Stomach smooth muscle (tissue), 2 donors: Measurements from ENCODE around the gene VARS1.
"Not testable (repeated sequence)": the region's sequence is repeated elsewhere in the genome, so short reads cannot be mapped to it uniquely, and the experiment has no call there.

Experiments used
- H3K27ac ChIP-seq: one replicate; pipeline ENCODE4 v1.7.0; 2013; ENCODE audit warnings: mild to moderate bottlenecking, low read length, inconsistent platforms
- H3K27me3 ChIP-seq, 2 donors: one replicate each; pipeline ENCODE4 v1.7.0; 2013; ENCODE audit warnings: low read length in 2 of 2; ENCODE audit not compliant: insufficient read depth in 2 of 2, control insufficient read depth in 1 of 2
- H3K36me3 ChIP-seq, 2 donors: one replicate each; pipeline ENCODE4 v1.7.0; 2013; ENCODE audit warnings: low read length in 2 of 2; ENCODE audit not compliant: control insufficient read depth in 2 of 2, insufficient read depth in 2 of 2
- H3K4me1 ChIP-seq: one replicate; pipeline ENCODE4 v1.7.0; 2013; ENCODE audit warnings: low read length; ENCODE audit not compliant: control insufficient read depth, insufficient read depth
- H3K4me3 ChIP-seq, 2 donors: one replicate each; pipeline ENCODE4 v1.7.0; 2013; ENCODE audit warnings: low read length in 2 of 2
- H3K9ac ChIP-seq, 2 donors: one replicate each; pipeline ENCODE4 v1.7.0; 2013; ENCODE audit warnings: low read length in 2 of 2, mild to moderate bottlenecking in 1 of 2
- H3K9me3 ChIP-seq, 2 donors: one replicate each; pipeline ENCODE4 v1.7.0; 2013; ENCODE audit warnings: low read length in 2 of 2; ENCODE audit not compliant: control insufficient read depth in 2 of 2
- donor health status: healthy.
- donor health status: Pancreatic carcinoma.

The VARS1 gene

GRCh38 chr6:31834367-31835250 lies 39.1 kb upstream of the VARS1 start:
- Histone ChIP-seq H3K9ac (peak overlapping the region; percentile 94 to 97), H3K27me3 (no peaks in the 10 kb centered on the region), H3K27ac (peak overlapping the region; percentile 93), H3K36me3 (peaks cover 14 to 20% of the 10 kb centered on the region in 2 donors), H3K9me3 (no peaks in the 10 kb centered on the region), H3K4me3 (peak overlapping the region; percentile 97 to 100), H3K4me1 (peaks cover 42% of the 10 kb centered on the region)

GRCh38 chr6:31831350-31832215 lies 36.0 kb upstream of the VARS1 start:
- Histone ChIP-seq H3K9me3 (no peaks in the 10 kb centered on the region), H3K4me1 (peaks cover 29% of the 10 kb centered on the region), H3K36me3 (no peaks in the 10 kb centered on the region), H3K27me3 (no peaks in the 10 kb centered on the region), H3K9ac (peak overlapping the region in 1 of 2 donors; percentile 84), H3K27ac (no peak overlapping the region), H3K4me3 (peak overlapping the region; percentile 80 to 95)

GRCh38 chr6:31830886-31831335 lies 35.4 kb upstream of the VARS1 start:
- H3K36me3 ChIP-seq, result no peaks in the 10 kb centered on the region
- no peaks in the 10 kb centered on the region for H3K27me3 ChIP-seq
- peak overlapping the region; percentile 80 to 95 for H3K4me3 ChIP-seq
- peak overlapping the region; percentile 37 for H3K27ac ChIP-seq
- peak overlapping the region; percentile 62 to 84 for H3K9ac ChIP-seq
- peaks cover 26% of the 10 kb centered on the region for H3K4me1 ChIP-seq
- no peaks in the 10 kb centered on the region for H3K9me3 ChIP-seq

- H3K9me3 ChIP-seq, result no peaks in the 10 kb centered on the region
- peak overlapping the region; percentile 74 to 85 for H3K9ac ChIP-seq
- peak overlapping the region; percentile 80 to 95 for H3K4me3 ChIP-seq
- no peaks in the 10 kb centered on the region for H3K27me3 ChIP-seq
- H3K27ac ChIP-seq, result peak overlapping the region; percentile 46
- no peaks in the 10 kb centered on the region for H3K36me3 ChIP-seq
- H3K4me1 ChIP-seq, result peaks cover 21% of the 10 kb centered on the region
Measured at GRCh38 chr6:31829633-31830283, 34.2 kb upstream of the VARS1 start.

- H3K36me3 ChIP-seq, result no peaks in the 10 kb centered on the region
- no peaks in the 10 kb centered on the region for H3K27me3 ChIP-seq
- H3K4me3 ChIP-seq, result peak within 1 kb of the TSS; percentile 83 to 84
- H3K9ac ChIP-seq, result peak within 1 kb of the TSS; percentile 86 to 90
- H3K4me1 ChIP-seq, result peaks cover 31% of the 10 kb centered on the region
- no peaks in the 10 kb centered on the region for H3K9me3 ChIP-seq
- peak within 1 kb of the TSS; percentile 97 for H3K27ac ChIP-seq
Measured at GRCh38 chr6:31827286-31828079, 31.9 kb upstream of the VARS1 start, which contains the start of gene HSPA1B. Gene HSPA1B (plus strand): TSS chr6:31827738. CDS start chr6:31827951, 213 bp downstream.

- H3K4me3 ChIP-seq, result peak overlapping the region; percentile 58 to 83
- H3K9ac ChIP-seq, result peak overlapping the region; percentile 81 to 90
- H3K4me1 ChIP-seq, result peaks cover 32% of the 10 kb centered on the region
- no peaks in the 10 kb centered on the region for H3K36me3 ChIP-seq
- peak overlapping the region; percentile 97 for H3K27ac ChIP-seq
- no peaks in the 10 kb centered on the region for H3K27me3 ChIP-seq
- no peaks in the 10 kb centered on the region for H3K9me3 ChIP-seq
Measured at GRCh38 chr6:31826793-31827285, 31.3 kb upstream of the VARS1 start.

- H3K9ac ChIP-seq, result no peak overlapping the region
- H3K4me3 ChIP-seq, result no peak overlapping the region
- H3K27ac ChIP-seq, result peak overlapping the region; percentile 97
- no peaks in the 10 kb centered on the region for H3K9me3 ChIP-seq
- peaks cover 29% of the 10 kb centered on the region for H3K4me1 ChIP-seq
- no peaks in the 10 kb centered on the region for H3K36me3 ChIP-seq
- no peaks in the 10 kb centered on the region for H3K27me3 ChIP-seq
Measured at GRCh38 chr6:31825553-31825952, 30.0 kb upstream of the VARS1 start.

GRCh38 chr6:31823592-31824196 lies 28.1 kb upstream of the VARS1 start:
- peak overlapping the region; percentile 99 for H3K27ac ChIP-seq
- not testable (repeated sequence) for H3K9me3 ChIP-seq, H3K36me3 ChIP-seq, H3K4me3 ChIP-seq, H3K27me3 ChIP-seq, H3K9ac ChIP-seq
- H3K4me1 ChIP-seq, result peaks cover 29% of the 10 kb centered on the region

GRCh38 chr6:31822036-31822821 lies 26.7 kb upstream of the VARS1 start:
- Histone ChIP-seq H3K36me3 (no peaks in the 10 kb centered on the region), H3K27me3 (no peaks in the 10 kb centered on the region), H3K9ac (peak overlapping the region; percentile 88 to 97), H3K4me3 (peak overlapping the region; percentile 81 to 83), H3K9me3 (peaks cover 0 to 4% of the 10 kb centered on the region in 2 donors), H3K27ac (peak overlapping the region; percentile 99), H3K4me1 (peaks cover 31% of the 10 kb centered on the region)
